NCI-H526 (cell line): ENCODE results near the gene OVOL1.
"Not testable (repeated sequence)": the region's sequence is repeated elsewhere in the genome, so short reads cannot be mapped to it uniquely, and the experiment has no call there.

Experiments
- DNase-seq, 2 experiments: peaks; one replicate each; lab custom pipeline; 2025; lab: John Stamatoyannopoulos, UW

OVOL1 gene

DNA sequence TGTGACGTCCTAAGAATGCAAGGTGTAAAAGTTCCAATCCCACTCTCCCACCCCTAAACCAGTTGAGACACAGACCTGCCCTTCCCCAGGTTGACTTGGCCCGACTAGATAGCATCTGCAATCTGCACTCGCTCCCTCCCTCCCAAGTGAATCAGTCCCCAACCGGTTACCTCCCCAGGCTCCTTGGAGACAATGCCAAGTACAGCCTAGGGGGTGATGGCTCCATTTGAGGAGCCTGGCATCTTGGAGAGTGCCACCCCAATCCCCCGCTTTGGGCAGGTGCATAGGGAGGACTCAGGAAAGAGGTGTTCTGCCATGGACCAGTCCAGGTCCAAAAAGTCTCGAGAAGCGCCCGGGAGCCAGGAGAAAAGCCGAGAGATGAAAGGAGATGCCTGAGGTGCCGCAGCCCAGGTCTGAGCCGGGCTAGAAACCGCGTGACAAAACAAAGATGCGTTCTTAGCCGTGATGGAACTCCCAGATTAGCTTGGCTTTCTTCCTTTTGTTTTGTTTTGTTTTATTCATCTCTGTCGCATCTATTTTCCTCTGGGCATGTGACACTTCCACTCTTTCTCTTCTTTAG is 28.2 kb downstream of the OVOL1 start:
- DNase-seq, result no peak

DNA sequence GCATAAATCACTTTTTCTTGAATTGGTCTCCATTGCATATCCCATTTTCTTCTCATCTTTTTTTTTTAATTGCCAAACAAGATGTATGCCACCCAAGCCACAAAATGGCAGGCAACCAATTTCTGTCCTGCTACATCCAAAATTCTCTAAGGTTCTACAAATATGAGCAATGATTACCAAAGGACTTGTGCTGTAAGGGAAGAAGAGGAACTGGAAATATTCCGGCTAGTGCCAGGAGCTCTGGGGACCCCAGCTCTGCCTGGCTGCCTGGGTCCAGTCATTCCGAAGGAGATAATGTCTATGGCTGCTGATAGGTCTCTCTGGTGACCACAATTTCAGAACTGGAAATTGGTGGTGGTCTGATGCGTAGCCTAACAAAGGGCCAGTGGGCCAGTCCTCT is 29.8 kb downstream of the OVOL1 start:
- DNase-seq, result no peak

GRCh38 chr11:65817312-65817834 is 30.5 kb downstream of the OVOL1 start:
- no peak for DNase-seq

- DNase-seq, result peak; percentile 67 to 94
These were observed 31.2 kb downstream of the OVOL1 start for GRCh38 chr11:65817835-65818680.

DNA sequence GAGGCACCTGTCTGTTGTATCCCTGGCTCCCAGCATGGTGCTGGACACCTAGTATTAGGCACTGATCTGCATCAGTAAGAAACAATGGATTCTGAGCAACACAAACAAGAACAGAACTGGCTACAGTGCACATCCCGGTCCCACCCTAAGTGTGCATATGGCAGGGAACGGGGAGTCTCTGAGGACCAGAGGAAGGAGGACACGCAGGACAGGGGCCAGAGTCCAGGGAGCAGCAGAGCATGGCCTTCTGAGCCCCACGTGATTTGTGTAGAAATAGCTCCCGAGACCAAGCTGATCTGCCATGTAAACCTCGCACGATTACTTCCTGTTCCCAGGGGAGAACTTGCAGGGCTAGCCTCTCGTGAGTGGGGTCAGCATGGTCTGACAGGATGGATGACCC is 34.2 kb downstream of the OVOL1 start:
- DNase-seq, result peak in 1 of 2 experiments; percentile 61

- DNase-seq, result no peak
These were observed 36.1 kb downstream of the OVOL1 start for GRCh38 chr11:65822776-65823528.

DNA sequence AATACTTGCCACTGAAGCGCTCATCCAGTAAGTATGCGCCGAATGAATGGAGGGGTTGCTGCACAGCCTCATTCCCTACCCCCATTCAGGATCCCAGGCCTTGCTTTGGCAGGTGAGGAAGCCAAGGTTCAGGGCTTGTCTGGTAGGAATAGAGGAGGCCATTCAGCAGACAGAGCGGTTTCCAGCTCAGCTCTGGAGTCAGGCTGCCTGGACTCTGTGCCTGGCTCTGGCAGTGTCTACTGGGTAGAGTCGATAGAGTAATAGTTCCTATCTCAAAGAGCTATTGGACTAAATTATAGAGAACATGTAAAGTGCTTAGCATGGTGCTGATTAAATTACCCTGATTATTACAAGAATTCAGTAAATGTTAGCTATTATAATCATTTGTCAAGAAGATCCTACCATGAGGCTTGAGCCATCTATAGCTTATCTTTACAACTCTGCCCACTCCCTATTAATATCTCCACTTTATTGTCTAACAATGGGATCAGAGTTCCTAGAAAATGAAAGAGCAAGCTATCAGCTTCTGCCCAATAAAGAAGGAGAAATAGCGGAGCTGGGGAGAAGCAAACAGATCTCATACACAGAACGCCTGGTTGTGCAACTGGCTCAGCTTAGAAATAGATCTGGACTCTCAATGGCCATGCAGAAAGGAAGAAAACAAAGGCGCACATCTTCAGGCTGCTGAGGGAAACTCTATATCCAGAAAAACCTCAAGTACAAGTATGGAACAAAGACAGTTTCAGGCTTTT is 40.3 kb downstream of the OVOL1 start:
- no peak for DNase-seq

DNA sequence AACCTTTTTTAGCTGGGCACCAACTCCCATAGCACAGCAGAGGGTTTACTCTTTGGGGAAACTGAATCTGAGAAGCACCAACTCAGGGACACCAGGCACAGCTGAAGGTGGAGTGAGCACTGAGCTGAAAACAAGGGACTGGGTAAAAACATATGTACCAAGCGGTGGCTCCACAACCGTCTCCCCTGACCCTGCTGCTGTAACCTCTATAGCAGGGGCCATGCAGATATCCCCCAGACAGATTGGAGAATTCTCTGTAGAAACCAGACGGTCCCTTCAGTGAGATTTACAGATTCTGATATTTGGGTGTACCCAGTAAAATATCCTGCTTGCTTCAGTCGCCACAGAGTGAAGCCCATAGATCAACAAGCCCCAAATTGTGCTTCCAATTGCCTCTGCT is 42.6 kb downstream of the OVOL1 start:
- DNase-seq, result no peak

GRCh38 chr11:65832231-65832630 is 45.4 kb downstream of the OVOL1 start:
- DNase-seq, result not testable (repeated sequence)

- DNase-seq, result peak; percentile 89 to 99
These were observed 46.6 kb downstream of the OVOL1 start, which contains the start of gene SNX32 for GRCh38 chr11:65833297-65834030. Gene SNX32 (plus strand): TSS chr11:65833963. CDS start chr11:65834066, 103 bp downstream.

DNA sequence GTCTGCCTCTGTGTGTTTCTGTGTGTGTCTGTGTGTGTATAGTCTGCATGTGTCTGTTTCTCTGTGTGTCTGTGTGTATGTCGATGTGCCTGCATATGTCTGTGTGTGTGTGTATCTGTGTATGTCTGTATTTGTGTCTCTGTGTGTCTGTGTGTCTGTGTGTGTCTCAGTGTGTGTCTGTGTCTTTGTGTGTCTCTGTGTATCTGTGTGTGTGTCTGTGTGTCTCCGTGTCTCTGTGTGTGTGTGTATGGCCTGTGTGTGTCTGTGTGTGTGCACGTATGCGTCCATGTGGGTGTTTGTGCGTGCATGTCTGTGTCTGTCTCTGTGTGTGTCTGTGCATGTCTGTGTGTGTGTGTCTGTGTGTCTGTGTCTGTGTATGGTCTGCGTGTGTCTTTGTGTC is 47.3 kb downstream of the OVOL1 start:
- no peak for DNase-seq

DNA sequence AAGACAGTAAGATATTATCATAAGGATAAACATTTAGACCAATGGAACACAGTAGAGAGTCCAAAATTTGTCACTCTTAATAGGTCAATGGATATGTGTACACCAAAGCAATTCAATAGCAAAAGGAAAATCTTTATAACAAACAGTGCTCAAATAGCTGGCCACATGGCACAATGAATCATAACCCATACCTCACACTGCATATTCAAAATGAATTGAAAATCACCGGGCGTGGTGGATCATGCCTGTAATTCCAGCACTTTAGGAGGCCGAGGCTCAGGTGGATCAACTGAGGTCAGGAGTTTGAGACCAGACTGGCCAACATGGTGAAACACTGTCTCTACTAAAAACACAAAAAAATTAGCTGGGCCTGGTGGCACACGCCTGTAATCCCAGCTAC is 55.3 kb downstream of the OVOL1 start:
- no peak for DNase-seq

- DNase-seq, result no peak
These were observed 56.9 kb downstream of the OVOL1 start for GRCh38 chr11:65843811-65844210.

- no peak for DNase-seq
These were observed 57.5 kb downstream of the OVOL1 start for GRCh38 chr11:65844231-65844872.
